Measurements from ENCODE around the gene SRM.

DNA sequence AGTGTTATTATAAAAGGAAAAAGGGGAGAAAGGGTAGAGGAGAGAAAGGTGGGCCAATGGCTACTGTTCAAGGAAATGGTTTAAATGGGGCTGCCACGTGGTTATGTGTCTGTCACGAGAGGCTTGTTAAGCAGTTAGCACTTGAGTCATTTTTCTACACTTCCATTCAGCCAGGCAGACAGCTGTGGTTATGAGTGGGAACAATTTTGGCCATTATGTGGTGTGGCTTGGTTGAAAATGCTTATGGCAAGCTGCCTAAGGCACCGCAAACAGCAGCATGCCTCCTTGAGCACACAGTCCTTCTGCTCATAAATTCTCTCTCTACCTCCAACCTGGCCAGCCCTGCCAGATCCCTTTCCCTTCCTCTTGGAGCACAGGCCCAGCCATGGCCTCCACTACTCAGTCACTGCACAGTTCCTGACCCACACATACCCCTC lies 3.2 kb upstream of the SRM start:
- TF ChIP-seq POLR2A (IDR thresholded peaks at IDR 0.05; ENCODE audit: low read depth, low read length) (no peak), TAF1 (IDR thresholded peaks at IDR 0.05; ENCODE audit: low read depth, low read length) (no peak), POLR2AphosphoS5 (IDR thresholded peaks at IDR 0.05; ENCODE audit: low read depth, low read length) (no peak), POU2F2 (IDR thresholded peaks at IDR 0.05; ENCODE audit: low read depth, low read length) (no peak), SPI1 (IDR thresholded peaks at IDR 0.05; ENCODE audit: low read depth, low read length) (no peak)

Measured in GM12891 (cell line).